Colon (tissue), 2 donors: ENCODE results near the gene PSD.

Source experiments
- FAIRE-seq: peaks from 2 replicates; lab custom pipeline; 2012; peaks lifted over from hg19 to GRCh38; lab: Jason Lieb, UNC
- donor health status: control.
- donor health status: control.

Gene PSD

DNA sequence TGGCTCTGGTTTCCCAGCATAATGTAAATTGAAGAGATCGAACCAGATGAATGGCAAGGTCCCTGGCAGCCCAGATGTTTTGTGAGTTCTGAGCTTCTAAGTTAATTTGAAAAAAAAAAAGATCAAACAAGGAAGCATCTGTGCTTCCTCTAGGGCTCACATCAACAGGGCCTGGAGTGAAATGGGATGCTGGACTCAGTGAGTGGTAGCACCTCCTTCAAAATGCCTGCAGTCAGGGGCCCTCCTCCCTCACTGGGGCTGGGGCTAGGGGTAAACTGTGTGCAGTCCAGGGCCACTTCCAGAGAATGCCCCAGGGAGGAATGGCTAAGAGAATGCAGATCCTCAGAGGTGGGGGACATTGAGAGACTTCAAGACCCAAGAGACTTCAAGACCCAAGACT lies 19.8 kb upstream of the PSD start:
- FAIRE-seq: no peak

DNA sequence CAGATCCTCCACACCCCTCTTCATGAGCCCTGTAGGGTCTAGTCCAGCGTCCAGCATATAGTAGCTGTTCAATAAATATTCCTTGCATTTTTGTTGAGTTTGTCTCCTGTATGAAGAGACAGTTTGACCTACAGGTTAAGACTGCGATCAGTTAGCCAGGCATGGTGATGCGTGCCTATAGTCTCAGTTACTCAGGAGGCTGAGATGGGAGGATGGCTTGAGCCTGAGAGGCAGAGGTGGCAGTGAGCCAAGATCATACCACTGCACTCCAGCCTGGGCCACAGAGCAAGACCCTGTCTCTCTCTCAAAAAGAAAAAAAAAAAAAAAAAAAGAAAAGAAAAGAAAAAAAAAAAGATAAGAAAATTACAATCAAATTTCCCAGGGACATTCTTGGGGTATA lies 18.9 kb upstream of the PSD start:
- FAIRE-seq: no peak

DNA sequence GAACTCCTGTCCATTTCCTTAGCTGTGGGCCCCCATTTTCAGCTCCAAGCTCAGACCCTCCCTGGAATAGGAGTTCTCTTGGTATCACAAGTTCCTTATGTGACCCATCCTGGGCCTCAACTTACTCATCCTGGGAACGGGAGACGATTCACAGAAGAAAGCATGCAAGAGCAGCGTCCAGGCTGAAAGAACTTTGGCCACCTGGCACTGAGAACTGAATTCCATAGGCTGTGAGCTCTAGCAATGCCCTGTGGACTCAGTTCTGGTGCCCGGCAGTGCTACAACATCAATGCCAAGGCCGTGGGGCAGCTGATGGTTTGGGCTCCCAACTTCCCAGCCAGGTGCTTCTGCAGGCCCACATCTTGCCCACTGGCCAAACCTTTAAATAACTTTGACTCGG lies 17.7 kb upstream of the PSD start:
- FAIRE-seq: no peak

DNA sequence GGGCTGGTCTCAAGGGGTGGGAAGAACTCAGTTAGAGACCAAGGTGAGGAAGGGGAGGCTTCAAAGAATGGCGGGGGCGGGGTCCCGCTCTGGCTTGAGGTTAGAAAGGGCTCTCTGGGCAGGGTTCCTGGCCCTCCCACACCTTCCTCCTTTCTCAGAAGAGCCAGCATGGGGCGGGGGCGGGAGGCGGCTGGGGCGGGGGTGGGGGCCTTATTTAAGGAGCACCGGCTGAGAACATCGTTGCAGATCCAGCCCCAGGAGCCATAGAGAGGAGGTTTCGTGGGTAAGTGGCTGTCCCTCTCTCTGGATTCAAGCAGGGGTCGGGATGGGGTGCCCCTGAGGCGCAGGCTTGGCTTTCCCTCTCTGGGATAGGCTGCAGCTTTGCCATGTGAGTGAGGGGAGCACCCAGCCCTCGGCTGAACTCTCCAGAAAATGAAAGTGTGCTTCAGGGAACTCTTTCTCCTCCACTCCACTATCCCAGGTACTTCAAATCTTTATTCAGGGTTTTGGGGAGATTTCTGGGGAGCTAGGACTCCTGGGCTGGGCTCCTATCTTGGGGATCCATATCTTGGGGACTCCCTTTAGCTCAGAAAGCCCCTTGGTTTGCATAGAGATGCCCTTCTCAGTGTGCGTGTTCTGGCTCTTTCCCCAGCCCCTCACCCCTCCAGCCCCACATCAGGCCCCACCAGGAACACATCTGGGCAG lies 17.1 kb upstream of the PSD start:
- FAIRE-seq: no peak

DNA sequence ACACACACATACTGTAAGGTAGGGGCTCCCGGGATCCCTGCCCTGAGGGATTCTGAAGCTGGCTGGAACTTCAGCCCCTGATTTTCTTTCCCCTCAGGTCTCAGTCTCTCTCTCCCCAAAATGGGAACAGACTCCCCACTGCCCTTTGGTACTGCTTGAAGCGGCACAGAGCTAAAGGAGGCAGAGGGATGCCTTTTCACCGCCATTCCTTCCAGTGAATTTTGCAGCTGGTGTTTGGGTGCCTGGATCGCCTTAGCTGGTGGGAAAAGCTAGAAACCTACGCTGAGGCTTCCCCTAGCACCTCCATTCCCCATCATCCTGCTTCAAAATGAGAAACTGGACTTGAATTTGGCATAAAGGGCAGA lies 16.5 kb upstream of the PSD start:
- no peak for FAIRE-seq

DNA sequence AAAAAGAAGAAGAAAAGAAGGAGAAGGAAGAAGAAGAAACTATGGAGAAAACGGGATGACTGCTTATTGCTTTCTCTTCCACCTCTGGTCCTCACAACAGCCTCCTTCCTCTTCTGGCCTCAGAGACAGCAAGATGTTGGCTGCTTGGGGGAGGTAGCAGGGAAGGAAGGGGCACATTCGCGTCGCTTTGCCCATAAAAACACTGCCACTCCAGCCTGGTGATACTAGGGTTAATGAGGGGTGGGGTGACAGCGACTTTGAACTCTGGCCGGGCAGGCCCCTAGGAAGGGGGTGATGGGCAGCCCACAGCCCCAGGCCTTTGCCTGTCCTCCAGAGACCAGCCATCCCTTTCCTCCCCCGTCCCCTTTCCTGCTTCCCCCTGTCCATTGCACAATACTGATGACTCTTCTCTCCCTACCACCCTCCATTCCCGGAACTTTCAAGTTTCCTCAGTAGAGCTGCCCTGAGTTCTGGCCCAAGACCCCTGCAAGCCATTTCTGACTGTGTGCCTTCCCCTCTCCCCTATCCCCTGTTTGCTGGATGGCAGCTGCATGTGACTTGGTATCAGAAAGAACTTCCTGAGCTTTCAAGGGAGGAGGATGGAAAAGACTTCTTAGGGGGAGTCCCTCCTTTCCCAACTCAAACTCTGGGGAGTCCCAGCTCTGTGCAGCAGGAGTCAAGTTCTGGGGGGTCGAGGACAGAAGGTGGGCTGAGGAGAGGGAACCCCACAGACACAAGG lies 16.0 kb upstream of the PSD start:
- no peak for FAIRE-seq

DNA sequence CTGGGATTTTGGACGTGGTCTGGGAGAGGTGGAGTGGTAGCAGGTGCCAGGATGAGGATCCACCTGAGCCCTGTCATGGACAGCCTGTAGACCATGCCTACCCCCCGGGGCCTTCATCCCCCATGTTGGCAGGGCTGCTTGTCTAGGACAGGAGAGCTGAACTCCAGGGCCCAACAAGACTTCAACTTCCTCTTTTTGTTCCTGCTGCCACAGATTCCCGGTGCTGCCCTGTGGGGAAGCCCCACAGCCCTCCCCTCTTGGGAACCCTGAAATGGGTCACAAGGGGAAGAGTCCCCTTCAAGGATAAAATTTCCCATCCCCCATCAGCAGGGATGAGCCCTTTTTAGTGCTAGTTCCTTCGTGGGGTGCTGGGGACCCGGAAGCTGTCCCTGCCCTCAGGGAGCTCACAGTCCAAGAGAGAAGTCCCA lies 15.0 kb upstream of the PSD start:
- no peak for FAIRE-seq

DNA sequence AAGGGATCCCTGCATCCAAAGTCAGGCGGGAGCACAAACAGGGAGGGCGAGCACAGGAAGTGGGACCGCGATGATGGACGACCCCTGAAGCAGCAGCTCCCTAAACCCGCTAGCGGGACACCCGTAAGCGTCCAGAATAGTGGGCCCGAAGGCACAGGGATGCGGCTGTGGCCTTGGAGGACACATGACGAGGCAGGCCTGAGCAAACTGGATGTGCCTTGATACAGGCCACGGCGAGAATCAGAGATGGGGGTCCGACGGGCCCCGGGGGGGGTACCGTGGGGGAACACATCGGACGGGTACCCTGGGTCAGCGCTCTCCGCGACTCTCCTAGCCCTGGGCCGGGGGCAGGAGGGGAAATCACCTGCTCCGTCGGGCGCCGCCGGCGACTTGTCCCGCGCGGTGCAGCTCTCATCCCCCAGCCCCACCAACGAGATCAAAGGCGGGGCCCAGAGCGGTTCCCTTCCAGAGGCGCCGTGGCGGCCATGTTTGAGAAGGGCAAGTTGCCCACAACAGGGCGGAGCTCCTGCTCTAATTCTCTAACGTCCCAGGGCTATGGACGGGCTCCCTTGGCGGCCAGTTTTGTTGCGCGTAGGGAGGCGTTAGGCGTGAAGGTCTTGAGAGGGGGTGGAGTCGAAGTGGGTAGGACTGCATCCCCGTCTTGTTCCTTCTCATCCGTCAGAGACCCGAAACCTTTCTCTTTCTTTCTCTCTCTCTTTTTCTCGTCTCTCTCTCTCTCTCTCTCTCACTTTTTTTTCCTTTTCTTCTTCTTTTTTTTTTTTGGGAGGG lies 13.8 kb upstream of the PSD start, which contains the start of gene CUEDC2:
Gene CUEDC2 (minus strand): TSS at position 413 of the 789 bp plus-strand sequence. CDS start 7,386 bp downstream, outside the sequence.
- FAIRE-seq: peak; percentile 18

DNA sequence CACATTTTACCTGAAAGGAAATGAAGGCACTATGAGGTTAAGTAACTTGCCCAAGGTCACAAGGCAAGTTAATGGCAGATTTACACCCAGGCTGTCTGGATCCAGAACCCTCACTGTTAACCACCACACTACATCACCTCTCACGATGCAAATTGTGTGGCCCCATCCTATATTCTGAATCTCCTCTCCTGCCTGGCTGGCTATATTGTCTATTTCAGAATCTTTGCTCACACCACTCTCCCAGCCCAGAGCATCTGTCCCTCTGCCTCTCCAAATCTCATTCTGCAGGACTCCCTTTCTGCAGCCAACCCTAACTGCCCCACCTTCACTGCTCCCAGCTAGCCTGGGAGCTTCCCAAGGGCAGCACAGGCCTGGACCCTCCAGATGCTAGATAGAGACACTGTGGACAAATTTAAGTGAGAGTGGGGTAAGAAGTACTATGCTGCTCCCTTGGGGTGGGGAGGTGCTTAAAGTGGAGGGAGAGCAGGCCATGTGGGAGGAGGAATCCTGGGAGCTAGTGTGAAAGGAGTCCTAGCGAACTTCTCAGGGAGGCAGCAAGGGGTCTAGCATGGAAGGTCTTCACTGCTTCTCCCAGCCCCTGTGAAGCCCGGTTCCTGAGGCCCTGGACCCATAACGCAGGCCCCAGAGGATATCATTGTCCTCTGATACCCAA lies 13.0 kb upstream of the PSD start:
- no peak for FAIRE-seq

DNA sequence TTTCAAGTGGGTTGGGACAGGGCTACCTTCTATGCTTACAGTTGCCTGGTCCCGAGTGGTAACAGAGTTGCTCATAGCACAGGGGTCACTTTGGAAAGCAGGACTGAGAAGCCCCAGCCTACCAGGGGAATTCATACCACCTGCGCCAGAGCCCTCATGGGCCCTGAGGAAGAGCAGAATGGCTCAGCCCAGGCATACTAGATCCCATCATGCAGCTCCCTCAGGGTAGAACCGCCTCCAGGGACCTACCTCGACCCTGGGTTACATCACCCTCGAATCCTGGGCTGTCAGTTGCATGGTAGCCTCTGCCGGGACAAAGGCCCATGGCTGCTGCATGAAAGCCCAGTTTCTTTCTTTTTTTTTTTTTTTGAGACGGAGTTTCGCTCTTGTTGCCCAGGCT lies 10.9 kb upstream of the PSD start:
- FAIRE-seq: no peak

DNA sequence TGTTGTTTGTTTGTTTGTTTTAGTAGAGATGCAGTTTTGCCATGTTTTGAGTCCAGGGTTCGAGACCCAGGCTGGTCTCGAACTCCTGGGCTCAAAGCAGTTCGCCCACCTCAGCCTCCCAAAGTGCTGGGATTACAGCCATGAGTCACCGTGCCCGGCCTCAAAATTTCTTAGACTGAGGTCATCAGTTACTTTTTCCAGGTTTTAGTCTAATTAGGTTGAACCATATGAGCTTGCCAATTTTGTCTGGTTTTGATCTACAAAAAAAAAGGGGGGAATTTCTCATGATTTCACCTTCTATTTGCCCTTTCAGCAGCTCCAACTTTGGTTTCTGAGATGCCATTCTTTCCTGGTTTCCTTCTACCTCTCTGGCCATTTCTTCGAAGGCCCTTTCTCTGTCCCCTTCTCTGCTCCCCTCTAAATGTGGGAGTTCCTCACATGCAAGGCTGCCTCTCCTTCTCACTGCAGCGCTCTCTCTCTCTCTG lies 8.3 kb upstream of the PSD start:
- FAIRE-seq: no peak

DNA sequence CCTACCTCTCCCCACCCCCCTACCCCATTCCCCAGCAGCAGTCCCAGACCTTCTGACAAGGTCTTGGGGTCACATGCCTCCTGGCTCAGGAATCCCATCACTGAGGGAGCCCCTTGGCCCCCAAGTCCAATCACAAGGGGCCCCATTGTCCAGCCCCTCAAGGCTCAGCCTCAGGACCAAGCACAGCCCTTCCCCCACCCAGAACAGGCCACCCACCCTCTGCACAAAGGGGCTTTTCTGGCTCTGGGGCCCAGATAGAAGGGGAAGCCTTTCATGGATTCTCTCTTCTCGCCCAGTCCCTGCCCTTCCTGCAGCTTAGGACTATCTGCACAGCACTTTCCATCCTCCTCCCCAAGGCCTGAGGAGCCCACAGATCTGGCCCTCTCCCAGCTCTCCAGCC lies 6.9 kb upstream of the PSD start:
- FAIRE-seq: no peak

DNA sequence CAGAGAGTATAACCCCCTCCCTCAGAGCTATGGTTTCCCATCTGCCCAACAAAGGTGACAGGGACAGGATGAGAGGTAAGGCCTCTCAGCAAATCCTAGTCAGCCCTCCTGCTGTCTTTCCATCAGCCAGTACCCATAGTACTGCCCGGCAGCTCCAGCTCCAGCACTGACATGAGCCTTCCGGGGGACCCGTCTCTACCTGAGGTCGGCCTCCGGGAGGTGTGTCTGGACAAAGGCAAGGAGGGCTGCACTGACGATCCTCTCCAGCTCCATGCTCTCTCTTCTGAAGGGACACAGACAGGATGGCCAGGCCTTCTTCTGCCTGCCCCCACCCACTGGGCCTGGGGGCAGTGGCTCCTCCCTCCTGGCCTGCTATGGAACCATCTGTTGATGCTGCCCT lies 6.3 kb upstream of the PSD start:
- FAIRE-seq: no peak

DNA sequence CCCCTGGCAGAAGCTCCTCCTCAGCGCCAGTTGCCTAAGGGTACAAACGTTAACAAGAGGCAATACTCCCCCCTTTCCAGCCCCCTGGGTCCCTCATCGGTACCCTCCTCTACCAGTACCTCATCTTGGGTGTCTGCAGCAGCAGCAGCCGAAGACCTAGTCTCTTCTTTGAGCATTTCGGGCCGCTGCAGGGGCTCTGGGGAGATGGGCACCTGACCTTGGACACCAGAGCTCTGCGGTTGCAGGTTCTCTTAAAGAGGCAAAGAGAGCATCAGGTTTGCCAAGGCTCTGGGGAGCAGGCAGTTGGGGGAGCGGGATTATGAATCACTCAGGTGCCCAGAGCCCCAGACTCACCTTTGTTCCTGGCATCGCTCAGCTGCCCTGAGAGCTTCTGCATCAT lies 5.6 kb upstream of the PSD start:
- FAIRE-seq: no peak

DNA sequence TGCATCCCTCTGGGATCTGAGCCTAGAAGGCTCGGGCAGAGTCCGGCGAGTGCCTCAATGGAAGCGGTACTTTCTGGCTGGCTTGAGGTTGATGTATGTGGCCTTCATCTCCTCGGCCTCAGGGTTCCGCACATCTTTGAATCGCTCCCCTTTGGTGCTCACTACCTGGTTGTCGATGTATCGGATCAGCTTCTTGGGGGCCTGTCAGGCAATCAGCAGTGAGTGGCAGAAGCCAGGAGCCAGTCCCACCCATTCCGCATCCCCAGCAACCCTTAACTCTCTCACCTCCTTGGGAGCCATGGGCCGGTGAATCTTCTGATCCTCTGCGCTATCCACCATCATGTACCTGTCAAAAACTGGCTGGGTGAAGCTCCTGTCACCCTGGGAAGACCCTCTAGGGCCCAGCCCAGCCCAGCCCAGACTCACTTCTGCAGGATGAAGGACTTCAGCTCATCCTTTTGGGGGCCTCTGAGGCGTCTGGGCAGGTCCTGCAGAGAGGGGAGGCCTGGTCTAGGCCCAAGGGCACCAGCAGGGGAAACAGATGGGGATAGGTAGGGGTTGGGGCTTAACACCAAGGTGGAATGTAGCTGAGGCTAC lies 4.9 kb upstream of the PSD start:
- no peak for FAIRE-seq

DNA sequence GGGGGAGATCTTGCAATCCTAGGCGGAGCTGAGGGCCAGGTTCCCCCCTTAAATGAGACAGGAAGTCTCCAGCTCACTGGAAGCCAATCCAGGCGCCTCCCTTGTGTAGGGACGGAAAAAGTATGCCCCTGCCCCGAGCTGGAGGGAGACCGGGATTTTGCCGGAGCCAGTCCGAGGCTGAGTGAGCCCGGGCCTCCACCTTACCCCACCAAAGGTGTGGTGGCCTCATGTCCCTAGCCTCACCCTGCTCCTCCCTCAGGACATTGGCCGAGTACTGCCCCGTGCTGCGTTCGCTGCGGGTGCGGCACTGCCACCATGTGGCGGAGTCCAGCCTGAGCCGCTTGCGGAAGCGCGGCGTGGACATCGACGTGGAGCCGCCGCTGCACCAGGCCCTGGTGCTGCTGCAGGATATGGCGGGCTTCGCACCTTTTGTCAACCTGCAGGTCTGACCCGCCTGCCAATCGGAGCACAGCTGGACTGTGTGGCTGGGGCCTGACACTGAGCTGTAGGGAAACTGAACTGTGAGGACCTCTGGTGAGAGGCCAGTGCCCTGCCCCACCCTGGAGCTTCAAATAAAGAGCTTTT lies 4.1 kb upstream of the PSD start:
- no peak for FAIRE-seq

DNA sequence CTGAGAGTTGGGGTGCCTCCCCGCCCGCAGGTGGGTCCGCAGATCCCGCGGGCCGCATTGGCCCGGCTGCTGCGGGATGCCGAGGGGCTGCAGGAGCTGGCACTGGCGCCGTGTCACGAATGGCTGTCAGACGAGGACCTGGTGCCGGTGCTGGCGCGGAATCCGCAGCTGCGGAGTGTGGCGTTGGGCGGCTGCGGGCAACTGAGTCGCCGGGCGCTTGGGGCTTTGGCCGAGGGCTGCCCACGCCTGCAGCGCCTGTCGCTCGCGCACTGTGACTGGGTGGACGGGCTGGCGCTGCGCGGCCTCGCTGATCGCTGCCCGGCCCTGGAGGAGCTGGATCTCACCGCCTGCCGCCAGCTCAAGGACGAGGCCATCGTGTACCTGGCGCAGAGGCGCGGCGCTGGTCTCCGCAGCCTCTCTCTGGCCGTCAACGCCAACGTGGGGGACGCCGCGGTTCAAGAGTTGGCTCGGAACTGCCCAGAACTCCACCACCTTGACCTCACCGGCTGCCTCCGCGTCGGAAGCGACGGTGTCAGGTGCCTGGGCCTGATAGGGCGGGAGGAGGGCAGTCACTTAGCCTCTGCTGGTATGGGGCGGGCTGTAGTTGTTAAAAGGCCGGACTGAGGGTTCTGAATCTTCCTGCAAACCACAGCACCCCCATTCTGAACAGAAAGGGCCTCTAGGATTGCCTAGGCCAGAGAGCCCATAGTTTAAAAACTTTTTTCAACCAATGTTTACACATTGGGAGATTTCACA lies 3.4 kb upstream of the PSD start:
- FAIRE-seq: no peak

DNA sequence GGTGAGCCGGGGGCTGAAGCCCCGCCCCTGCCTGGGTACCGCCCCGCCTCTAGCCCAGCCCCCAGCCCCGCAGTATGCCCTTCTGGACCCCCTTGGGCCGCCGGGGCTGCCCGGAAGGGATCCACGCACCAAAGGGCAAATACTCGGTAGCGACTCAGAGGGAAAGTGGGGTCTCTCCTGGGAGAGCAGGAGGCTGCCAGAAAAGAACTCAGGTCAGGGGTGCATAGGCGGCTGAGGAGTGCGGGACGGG lies 2.8 kb upstream of the PSD start:
- FAIRE-seq: no peak

DNA sequence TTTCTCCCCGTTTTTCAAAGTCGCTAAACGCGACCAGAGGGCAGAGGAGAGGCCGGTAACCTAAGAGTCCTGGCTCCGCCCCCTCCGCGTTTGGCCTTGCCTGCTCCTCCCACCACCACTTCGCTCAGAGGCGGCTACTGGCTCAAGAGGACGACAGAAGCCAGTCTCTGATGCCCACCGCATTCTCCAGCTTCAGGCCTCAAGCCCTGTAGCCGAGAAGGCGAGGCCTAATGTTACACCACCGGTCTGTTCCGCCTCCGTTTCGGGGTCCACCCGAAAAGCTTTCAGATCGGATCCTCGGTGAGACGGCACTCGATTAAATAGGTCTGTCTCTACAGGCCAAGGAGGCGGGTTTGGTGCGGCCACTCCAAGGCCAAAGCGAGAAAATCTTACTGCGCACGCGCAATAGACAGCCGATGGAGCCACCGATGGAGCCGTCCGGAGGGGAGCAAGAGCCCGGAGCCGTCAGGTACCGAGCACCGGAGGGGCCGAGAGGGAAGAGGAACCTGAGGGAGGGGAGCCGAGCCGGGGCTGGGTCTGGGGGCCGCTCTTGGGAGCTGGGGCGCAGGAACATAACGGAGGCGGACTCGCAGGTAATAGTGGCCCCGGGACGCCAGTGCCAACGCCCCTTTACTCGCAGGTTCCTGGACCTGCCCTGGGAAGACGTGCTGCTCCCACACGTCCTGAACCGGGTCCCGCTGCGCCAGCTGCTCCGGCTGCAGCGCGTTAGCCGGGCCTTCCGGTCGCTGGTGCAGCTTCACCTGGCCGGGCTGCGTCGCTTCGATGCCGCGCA lies 2.3 kb upstream of the PSD start, which contains the start of gene FBXL15:
Gene FBXL15 (plus strand): TSS at position 123 of the 793 bp plus-strand sequence. CDS start 294 bp downstream, at position 417.
- peak; percentile 61 for FAIRE-seq

DNA sequence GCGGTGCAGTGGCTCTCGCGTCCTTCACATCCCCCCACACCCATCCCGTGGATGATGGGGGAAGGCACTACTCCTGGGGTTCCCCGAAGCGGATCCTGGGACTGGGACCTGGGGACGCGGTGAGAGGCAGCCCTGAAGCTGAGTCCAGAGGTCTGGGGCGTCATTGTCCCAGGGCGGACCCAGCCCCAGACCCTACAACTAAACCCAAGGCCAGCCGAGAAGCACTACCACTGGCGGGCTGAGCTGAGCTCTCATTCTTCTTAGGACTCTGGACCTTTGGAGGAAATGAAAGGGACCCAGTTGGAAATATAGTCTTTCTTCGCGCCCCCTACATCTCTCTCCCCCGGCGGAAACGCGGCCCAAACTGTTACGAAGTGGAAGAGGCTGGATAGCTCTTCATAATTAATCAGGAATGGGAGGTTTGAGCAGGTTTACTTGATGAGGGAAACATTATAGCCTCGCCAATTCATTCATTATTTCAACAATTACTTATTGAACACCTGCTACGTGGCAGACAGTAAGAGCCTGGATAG lies 1.7 kb upstream of the PSD start:
- FAIRE-seq: no peak
